GM21526 (cell line): ENCODE data around the gene EFNA2.

Experiments used
- ATAC-seq: cut with Tn5 transposase; IDR thresholded peaks from one replicate; pipeline ENCODE4 v1.9.1; 2021; ENCODE audit warnings: moderate library complexity; ENCODE audit not compliant: unreplicated experiment, low FRiP score

EFNA2 gene

DNA sequence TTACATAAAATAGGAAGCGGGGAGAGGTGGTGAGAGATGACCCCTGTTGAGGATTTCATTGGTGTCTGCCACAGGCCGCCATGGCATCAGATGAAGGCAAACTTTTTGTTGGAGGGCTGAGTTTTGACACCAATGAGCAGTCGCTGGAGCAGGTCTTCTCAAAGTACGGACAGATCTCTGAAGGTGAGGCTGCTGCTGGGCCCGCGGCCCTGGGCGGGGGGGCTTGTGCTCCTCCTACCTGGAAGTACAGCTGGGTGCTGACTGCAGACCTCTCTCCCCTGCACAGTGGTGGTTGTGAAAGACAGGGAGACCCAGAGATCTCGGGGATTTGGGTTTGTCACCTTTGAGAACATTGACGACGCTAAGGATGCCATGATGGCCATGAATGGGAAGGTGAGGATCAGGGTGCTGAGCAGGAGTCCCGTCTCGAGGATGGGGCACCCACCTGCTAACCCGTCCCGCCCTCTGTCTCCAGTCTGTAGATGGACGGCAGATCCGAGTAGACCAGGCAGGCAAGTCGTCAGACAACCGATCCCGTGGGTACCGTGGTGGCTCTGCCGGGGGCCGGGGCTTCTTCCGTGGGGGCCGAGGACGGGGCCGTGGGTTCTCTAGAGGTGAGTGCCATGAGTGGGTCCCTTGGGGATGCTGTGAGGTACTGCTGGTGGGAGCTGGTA is 14.7 kb upstream of the EFNA2 start:
- ATAC-seq = no peak

DNA sequence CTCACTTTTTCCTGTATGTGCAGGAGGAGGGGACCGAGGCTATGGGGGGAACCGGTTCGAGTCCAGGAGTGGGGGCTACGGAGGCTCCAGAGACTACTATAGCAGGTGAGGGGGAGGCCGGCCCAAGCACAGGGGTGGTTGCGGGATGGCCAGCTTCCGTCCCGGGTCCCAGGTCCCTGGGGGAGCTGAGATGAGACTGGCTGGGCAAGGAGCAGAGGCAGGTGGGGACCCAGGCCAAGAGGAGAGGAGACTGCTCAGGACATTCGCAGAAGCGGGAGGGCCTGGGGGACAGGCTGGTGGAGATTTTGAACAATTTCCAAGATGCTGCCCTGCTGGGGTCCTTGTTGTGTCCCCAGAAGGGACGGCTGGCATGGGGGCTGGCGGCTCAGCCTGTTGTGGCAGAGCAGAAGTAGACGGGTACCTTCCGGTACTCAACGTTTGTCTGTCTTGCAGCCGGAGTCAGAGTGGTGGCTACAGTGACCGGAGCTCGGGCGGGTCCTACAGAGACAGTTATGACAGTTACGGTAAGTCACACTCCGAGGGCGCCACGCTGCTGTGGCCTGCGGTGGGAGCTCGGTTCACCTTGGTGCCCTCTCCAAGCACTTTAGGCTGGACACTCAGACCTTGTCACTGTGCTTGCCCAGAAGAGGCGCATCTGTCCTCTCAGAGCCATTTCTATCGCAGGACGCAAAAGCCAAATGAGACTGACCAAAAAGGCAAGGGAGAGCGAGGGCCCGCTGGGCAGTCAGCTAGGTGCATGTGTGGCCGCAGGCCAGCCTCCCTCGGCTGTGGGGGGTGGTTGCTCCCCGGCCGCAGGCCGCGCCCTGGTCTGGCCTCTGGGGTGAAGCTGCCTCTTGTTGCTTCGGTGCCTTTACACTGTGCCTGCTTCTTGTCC is 13.9 kb upstream of the EFNA2 start:
- ATAC-seq = no peak

DNA sequence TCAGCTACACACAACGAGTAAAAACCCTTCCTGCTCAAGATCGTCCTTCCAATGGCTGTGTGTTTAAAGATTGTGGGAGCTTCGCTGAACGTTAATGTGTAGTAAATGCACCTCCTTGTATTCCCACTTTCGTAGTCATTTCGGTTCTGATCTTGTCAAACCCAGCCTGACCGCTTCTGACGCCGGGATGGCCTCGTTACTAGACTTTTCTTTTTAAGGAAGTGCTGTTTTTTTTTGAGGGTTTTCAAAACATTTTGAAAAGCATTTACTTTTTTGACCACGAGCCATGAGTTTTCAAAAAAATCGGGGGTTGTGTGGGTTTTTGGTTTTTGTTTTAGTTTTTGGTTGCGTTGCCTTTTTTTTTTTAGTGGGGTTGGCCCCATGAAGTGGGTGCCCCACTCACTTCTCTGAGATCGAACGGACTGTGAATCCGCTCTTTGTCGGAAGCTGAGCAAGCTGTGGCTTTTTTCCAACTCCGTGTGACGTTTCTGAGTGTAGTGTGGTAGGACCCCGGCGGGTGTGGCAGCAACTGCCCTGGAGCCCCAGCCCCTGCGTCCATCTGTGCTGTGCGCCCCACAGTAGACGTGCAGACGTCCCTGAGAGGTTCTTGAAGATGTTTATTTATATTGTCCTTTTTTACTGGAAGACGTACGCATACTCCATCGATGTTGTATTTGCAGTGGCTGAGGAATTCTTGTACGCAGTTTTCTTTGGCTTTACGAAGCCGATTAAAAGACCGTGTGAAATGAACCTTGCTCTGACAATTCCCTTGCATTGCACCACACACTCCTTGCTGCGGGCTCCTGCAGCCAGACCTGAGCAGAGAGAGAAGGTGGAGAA is 13.0 kb upstream of the EFNA2 start:
- ATAC-seq = no peak

DNA sequence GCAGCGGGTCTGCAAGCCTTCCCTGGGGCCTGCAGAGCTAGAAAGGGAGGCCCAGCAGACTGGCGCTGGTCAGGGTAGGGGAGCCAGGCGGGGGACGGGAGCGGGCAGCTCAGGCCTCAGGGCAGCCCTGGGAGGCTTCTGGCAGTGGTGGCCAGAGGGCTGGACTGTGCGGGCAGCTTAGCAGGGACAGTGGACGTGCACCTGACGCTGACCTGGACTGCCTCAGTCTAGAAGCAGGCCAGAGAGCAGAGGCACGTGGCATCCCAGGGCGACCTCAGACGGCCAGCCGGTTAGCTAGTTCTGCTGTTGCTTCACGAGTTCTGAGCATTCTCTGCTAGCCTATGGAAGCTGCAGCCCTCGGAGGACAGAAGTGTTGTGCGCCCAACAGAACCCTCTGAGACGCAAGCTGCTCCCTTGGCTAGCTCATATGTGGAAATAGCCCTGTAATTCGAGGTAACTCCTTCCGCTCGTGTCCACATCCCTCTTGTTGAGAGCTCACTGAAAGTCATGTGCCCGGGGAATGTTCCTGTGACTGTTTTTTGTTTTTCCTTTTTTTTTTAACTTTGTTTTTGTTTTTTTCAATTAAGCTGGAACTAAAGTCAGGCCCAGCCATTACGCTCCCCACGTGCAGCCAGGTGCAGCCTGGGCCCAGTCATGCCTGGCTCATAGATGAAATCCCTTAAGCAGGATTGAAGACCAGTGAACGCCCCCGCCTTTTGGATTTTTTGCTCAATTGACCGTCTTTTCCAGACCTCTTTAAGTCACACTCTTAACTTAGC is 12.2 kb upstream of the EFNA2 start:
- ATAC-seq = no peak

DNA sequence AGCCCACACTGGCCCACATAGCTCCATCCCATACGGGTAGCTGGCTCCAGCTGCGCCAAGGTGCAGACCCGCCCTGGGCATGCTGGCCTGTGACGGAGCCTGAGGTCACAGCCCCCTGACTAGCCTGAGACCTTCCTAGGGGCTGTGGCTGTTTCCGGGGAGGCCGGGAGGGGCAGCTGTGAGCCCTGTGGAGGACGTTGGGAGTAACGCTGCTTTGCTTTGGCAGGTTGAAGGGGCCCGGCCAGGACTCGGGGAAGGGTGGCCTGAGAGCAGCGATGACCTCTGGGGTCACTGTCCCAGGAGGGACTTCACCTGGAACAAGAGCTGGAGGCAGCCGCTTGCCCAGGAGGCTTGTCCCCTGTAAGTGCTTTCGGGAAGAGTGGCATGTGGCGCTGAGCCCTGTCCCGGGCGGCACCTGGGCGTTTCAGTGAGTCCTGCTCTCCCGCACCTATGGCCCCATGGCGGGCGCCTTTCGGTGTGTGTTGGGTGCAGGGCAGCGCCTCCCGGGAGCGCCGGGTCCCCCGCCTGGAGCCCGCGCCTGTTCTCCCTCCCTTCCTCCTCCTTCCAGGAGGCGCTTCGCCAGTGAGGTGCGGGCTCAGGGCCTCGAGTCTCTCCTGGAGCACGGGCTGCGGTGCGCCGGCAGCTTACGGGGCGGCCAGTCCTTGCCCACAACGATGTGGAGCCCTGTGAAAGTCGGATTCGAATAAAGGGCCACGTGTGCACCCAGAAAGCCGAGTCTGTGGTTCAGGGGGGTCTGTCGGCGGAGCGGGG is 11.4 kb upstream of the EFNA2 start:
- ATAC-seq = no peak

DNA sequence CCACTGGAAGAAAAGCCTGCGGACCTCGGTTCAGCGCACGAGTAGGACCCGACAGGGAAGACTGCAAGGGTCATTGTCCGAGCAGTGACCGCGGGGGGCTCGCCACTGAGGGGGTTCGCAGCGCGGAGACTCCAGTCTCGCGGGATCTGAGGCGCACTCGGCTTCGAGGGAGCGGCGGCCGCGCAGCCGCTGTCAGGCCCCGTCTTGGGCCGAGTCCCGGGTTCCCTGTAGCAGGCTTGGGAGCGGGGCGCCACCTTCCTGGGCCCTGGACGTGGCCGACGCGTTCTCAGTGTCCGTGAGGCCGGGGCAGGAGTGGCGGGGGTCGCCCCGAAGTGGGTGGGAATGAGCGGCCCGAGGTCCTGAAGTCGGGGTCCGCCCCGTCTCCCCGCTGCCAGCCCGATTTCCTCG is 10.8 kb upstream of the EFNA2 start:
- ATAC-seq = no peak

DNA sequence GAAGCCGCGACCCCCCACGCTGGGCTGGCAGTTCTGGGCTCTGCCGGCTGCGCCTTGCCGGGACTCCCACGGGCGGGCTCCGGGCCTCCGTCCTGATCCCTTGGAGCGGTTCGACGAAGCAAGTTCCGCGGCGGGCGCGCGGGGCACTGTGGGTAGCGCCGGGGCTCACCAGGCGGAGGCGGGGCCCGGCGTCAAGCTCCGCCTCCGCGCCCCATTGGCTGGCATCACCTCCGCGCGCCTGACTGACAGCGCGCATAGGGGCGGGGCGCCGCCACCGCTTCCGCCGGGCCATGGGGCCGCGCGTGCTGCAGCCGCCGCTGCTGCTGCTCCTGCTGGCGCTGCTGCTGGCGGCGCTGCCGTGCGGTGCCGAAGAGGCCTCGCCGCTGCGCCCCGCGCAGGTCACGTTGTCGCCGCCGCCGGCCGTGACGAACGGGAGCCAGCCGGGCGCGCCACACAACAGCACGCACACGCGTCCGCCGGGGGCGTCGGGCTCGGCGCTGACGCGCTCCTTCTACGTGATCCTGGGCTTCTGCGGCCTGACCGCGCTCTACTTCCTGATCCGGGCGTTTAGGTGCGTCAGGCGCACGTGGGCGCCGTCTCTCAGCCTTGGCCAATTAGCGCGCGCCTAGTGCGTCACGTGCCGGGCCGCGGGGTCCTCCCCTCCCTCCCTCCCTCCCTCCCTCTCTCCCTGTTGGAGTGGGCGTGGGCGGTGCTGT is 10.3 kb upstream of the EFNA2 start, which contains the start of gene FAM174C:
TSS of gene FAM174C (plus strand) at position 271 of the 716 bp plus-strand sequence. CDS start at position 291, 20 bp downstream.
- ATAC-seq = peak; percentile 63

DNA sequence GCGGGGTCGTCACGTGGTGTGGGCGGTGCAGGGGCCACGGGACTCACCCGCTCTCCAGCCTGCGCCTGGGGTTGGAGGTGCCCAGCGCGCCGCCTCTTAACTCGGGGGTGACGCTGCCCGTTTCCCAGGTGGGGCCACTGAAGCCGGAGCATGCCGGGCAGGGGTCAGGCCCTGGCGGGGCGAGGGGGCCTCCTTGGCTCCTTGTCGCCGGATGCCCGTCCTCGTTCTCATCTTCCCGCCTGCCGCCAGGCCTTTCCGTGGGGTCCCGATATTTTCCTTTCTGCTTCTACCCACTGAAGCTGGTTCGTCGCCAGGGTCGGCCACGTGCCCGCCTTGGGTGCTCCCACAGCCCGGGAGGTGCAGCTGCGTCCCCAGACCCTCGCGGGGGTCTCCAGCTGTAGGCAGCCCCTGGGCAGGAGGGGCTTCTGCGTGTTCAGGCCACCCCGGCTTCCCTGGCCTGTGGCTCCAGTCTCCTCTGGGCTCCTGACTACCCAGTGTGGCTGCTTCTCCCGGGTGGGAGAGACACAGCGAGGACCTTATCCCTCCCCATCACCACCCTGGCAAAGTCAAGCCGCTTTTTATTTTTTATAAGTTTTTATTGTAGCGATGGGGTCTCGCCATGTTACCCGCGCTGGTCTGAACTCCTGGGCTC is 9.6 kb upstream of the EFNA2 start:
- ATAC-seq = no peak

DNA sequence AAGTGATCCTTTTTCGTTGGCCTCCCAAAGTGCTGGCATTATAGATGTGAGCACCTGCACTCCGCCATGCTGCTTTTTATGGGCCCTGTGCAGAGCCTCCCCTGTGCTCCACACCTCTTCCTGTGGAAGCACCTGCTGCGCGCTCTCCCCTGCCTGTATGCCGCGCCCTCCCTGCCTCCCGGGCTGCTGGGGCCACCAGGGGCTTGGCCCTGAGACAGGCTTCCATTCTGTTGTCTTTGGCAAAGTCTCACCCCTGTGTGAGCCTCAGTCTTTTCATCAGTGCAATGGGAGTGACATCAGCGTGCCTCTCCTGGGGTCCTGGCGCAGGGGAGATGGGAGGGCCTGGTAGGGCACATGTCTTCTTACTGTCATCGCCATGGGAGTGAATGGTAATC is 9.0 kb upstream of the EFNA2 start:
- ATAC-seq = no peak

DNA sequence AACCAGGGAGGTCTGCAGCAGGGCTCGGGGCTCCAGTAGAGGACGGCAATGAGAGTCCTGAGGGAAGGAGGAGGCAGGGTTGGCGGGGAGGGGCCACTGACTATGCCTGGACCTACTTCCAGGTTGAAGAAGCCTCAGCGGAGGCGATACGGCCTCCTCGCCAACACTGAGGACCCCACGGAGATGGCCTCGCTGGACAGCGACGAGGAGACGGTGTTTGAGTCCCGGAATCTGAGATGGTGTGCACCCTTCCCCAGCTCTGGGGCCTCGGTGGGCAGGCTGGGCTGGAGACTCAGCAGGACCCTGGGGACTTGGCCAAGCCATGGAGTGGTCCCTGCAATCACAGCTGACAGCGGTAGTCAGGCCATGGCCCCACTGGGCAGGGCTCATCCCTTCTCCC is 8.6 kb upstream of the EFNA2 start:
- no peak for ATAC-seq

DNA sequence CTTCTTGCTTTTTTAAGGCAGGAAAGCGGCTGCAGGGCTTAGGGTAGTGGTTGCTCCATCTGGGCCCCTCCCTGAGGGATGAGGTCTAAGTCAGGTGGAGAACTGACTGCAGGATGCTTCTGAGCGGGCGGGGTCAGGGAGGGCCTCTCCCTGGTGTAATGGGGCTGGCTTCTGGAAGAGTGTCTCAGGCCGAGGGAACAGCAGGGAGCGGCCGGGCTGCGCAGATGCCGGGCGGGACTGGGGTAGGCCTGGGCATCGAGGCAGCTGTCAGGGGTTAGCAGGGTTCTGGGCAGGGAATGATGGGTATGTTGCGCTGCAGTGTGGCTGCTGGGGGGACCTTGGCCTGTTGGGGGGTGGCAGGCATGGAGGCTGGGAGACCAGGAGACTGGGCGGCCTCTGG is 7.6 kb upstream of the EFNA2 start:
- ATAC-seq = no peak

DNA sequence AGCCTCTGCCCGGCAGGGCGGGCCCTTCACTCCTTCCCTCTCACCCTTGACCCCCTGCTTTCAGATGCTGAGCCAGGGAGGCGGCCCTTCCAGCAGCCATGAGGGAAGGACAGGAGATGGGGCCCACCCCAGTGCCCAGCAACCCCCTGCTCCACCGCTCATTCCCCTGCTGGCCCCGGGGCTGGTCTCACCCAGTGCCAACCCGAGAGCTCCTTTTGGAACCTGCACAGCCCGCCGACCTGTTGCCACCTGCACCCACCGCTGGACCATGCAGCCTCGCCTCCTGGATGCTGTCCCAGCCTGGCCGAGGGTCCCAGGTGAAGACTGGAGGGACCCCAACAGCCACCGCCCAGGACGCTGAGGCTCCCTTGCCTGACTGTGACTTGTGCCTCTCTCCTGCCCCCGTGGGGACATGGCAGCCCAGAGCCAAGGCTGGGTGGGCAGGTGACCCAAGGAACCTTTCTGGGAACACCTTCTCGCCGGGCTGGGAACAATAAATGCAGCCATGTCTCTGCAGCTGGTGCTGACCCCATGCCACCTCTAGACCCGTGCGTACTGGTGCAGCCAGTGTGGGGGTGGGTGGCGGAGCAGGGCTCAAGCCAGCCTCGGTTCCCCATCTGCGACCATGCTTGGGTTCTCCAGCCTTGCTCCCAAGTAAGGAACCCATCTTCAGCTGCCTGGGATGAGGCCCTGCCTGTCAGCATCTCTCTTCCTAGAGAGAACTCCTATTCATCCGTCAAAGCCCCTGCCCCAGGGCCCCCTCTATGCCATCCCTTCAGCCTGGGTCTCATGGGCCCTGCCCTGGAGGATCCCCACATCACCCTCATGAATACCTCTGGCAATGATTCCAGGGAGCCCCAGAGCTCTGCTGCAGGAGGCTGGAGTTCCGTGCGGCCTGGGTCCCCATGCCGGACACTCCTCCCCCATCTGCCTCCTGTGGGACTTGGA is 6.7 kb upstream of the EFNA2 start:
- no peak for ATAC-seq

DNA sequence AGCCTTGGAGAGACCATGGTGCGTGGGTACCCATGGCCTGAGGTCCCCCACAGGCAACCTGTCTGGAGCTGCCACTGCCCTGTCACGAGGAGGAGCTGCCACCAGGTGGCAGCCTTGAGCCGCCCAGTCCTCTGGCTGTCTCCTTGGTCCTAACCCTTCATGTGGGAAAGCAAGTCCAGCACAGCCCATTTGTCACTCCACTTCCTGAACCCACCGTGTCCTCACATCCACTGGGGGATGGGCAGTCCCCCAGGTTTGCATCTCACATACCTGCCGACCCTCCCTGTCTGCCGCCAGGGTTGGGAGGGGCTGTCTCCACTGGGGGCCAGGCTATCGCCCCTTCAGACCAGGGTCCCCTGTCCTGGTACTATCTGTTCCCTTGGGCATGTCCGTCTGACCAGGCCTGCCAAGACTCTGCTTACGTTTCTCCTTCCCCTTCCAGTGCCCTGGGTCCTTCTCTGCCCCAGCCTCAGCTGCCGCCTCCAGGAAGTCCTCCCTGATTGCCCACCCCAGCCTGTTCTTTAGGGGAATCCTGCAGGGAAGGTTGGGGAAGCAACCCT is 5.8 kb upstream of the EFNA2 start:
- no peak for ATAC-seq

DNA sequence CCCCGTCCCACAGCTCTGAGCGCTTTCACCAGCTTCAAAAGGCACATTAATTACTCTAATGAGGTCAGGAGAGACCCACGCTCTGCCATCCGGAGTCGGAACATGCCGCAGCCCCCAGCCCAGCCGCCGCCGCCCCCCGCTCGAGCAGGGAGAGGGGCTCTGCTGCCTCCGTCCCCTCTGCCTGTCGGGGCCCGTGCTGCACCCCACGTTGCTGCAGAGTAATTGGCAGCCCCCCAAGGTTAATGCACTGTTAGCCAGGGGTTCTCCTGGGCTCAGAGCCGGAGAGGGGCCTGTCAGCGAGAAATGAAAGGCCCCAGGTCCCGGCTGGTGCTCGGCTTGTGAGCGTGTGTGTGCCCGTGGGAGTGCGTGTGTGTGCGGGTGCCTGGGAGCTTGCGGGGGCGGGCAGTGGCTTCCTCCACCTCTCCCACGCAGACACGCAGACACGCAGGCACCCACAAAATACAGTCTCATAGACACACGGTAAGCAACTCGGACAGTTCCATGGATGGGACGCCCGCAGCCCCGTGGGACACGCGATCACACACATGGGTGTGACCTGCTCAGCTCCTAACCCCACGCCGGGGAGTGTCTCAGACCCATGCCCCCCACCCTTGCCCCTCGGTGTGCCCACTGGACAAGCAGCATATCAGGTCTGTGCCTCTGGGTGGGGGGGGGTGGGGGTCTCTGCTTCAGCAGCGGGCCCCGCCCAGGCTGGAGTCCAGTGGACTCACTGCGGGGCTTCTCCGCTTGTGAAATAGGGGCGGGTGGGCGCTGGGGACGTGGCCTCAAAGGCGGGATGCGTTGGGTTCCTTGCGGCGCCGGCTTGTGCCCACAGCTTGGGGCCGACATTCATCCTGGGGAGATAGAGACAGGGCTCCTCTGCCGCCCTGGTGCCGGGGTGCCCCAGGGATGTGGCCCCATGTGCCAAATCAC is 4.8 kb upstream of the EFNA2 start:
- ATAC-seq = no peak

DNA sequence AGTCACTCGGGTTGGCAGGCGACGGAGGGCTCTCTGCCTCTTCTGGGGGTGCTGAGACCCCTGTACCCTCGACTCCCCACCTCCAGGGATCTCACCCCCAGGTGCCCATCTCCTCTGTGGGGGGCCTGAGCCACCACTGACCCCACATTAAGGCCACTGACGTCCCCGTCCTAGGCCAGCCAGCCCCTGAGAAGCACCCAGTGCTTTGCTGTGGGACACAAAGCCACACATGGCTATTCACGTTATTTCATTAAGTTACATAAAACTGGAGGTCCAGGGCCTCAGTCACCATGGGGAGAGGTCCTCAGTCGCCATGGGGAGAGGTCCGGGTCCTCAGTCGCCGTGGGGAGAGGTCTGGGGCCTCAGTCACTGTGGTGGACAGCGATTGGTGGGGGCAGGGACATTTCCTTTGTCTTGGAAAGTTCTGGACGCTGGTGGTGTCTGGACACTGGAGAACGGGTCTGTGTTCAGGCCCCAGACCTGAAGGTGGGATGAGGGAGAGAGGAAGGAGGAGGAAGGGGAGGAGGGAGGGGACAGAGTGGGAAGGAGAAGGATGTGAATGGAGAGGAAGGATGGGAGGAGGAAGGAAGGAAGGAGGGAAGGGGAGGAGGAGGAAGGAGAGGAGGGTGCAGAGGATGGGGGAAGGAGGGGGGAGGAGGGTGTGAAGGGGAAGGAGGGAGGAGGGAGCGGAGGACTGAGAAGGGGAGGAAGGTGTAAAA is 3.9 kb upstream of the EFNA2 start:
- no peak for ATAC-seq
